AG09309 (cell line): ENCODE measurements around the gene MMP24.
"Not testable (repeated sequence)": the region's sequence is repeated elsewhere in the genome, so short reads cannot be mapped to it uniquely, and the experiment has no call there.

Experiments
- DNase-seq: peaks from one replicate; pipeline ENCODE4 v3.0.0-alpha.2; 2010; ENCODE audit warnings: low read depth
- H3K4me3 ChIP-seq: 2 replicates; pipeline ENCODE4 v1.5.1; 2011; ENCODE audit warnings: mild to moderate bottlenecking, low read depth, low read length, moderate library complexity; ENCODE audit not compliant: control insufficient read depth
- CTCF ChIP-seq: IDR thresholded peaks from 2 replicates; pipeline ENCODE4 v1.5.1; 2011; ENCODE audit warnings: mild to moderate bottlenecking, low read depth, low read length, inconsistent platforms; ENCODE audit not compliant: insufficient read depth, control insufficient read depth; ENCODE audit errors: missing control alignments

MMP24 gene

GRCh38 chr20:35248641-35249475 is 22.4 kb downstream of the MMP24 start:
- TF ChIP-seq CTCF = no peak
- no peak for DNase-seq

GRCh38 chr20:35251613-35251940 is 25.1 kb downstream of the MMP24 start:
- no peak for TF ChIP-seq CTCF
- DNase-seq = no peak
- no peak overlapping the region for H3K4me3 ChIP-seq

More at GRCh38 chr20:35248641-35249475, 22.4 kb downstream of the MMP24 start:
- H3K4me3 ChIP-seq = no peak overlapping the region

- DNase-seq = no peak
- no peak for TF ChIP-seq CTCF
Observed at GRCh38 chr20:35252037-35252461, 25.6 kb downstream of the MMP24 start.

GRCh38 chr20:35252598-35252997 is 26.1 kb downstream of the MMP24 start:
- H3K4me3 ChIP-seq, DNase-seq: not testable (repeated sequence)

More at GRCh38 chr20:35252037-35252461, 25.6 kb downstream of the MMP24 start:
- H3K4me3 ChIP-seq = no peak overlapping the region

- no peak overlapping the region for H3K4me3 ChIP-seq
- no peak for TF ChIP-seq CTCF
- no peak for DNase-seq
Observed at GRCh38 chr20:35253010-35253409, 26.5 kb downstream of the MMP24 start.

- no peak overlapping the region for H3K4me3 ChIP-seq
- no peak for TF ChIP-seq CTCF
- DNase-seq = no peak
Observed at GRCh38 chr20:35254448-35254999, 28.0 kb downstream of the MMP24 start.

GRCh38 chr20:35257175-35257909 is 30.9 kb downstream of the MMP24 start:
- TF ChIP-seq CTCF = no peak
- DNase-seq = no peak
- H3K4me3 ChIP-seq = no peak overlapping the region
